Measurements from ENCODE around the gene PSMD6. TPM values are rescaled to one million over a fixed set of nuclear protein-coding genes. Genes with fewer than 3 reads are reported as not detected.

Gene PSMD6
- total and polyA plus RNA-seq, 2 donors (not counting 1 experiment from before 2014, with no cell fraction given), result 79.1 to 89.0 TPM

DNA sequence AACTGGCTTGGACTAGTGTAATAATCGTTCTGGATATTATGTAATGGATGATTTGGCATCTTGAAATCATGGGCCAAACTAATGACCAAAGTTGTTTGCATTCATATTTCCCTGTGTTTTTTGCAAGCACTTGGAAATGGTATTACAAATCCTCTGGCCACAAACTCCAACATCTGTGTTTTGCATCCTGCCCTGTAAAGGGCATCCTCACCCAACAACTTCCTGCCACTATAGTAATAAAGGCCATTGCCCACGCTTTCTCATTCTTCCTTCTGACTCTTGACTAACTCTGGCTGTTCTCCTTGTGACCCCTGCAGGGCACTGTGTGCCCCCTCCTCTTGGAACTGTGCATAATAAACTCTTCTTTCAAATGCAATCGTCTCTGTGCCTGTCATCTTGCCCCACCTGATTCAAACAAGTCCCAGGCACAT, 25.4 kb upstream of the PSMD6 start:
- Histone ChIP-seq H3K4me3 (replicated peaks in 1 of 4; ENCODE audit: control extremely low read depth in 1 of 4, insufficient read depth in 1 of 4, low read depth in 3 of 4, low read length in 4 of 4) (no peak overlapping the region), H4K20me1 (ENCODE audit: control insufficient read depth, extremely low read depth, insufficient read depth, low read length) (no peaks in the 10 kb centered on the region), H3K79me2 (ENCODE audit: control insufficient read depth, insufficient read depth, low read length) (no peaks in the 10 kb centered on the region), H3K27ac (ENCODE audit: insufficient read depth, low read length) (no peak overlapping the region), H3K36me3 (ENCODE audit: control insufficient read depth, insufficient read depth, low read length) (no peaks in the 10 kb centered on the region), H3K9ac (ENCODE audit: insufficient read depth, low read length) (no peak overlapping the region), H3K9me3 (ENCODE audit: control insufficient read depth, insufficient read depth, low read depth, low read length) (no peaks in the 10 kb centered on the region), H2AFZ (ENCODE audit: low read length) (no peak overlapping the region), H3K4me1 (ENCODE audit: control insufficient read depth, extremely low read depth, insufficient read depth, low read length) (no peaks in the 10 kb centered on the region), H3K4me2 (ENCODE audit: extremely low read depth, insufficient read depth, low read length) (no peak overlapping the region), H3K27me3 (ENCODE audit: control insufficient read depth, insufficient read depth, low read length) (no peaks in the 10 kb centered on the region)
- DNase-seq (ENCODE audit: low read depth in 2 of 2), result peak; percentile 53 to 58
- TF ChIP-seq, protein P1, sequence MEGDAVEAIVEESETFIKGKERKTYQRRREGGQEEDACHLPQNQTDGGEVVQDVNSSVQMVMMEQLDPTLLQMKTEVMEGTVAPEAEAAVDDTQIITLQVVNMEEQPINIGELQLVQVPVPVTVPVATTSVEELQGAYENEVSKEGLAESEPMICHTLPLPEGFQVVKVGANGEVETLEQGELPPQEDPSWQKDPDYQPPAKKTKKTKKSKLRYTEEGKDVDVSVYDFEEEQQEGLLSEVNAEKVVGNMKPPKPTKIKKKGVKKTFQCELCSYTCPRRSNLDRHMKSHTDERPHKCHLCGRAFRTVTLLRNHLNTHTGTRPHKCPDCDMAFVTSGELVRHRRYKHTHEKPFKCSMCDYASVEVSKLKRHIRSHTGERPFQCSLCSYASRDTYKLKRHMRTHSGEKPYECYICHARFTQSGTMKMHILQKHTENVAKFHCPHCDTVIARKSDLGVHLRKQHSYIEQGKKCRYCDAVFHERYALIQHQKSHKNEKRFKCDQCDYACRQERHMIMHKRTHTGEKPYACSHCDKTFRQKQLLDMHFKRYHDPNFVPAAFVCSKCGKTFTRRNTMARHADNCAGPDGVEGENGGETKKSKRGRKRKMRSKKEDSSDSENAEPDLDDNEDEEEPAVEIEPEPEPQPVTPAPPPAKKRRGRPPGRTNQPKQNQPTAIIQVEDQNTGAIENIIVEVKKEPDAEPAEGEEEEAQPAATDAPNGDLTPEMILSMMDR (conservative IDR thresholded peaks at IDR 0.05 in 1 of 2, IDR thresholded peaks at IDR 0.05 in 1 of 2; ENCODE audit: low read depth in 1 of 2, low read length in 2 of 2), result no peak
- TF ChIP-seq EZH2 (IDR thresholded peaks at IDR 0.05; ENCODE audit: low read length, missing control alignments), result no peak

DNA sequence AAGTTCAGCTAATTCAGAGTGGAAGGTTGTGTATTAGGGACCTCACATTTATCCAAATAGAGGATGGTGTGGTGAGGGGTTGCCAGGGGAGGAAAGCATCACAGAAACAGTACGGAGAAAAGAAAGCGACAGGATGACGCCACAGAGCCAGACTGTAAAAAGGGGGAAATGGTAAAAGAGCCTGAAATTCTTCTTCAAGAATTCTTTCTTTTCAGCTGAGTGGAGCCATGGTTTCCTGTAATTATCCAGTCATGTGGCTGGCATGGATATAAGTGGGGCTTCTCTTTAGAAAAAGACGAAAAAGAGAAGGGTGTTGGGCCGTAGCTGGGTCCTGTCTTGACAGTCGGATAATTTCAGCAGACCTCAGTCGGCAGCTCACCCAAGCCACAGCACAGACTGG, 24.5 kb upstream of the PSMD6 start:
- Histone ChIP-seq H3K4me1 (ENCODE audit: control insufficient read depth, extremely low read depth, insufficient read depth, low read length) (no peaks in the 10 kb centered on the region), H3K27ac (ENCODE audit: insufficient read depth, low read length) (no peak overlapping the region), H4K20me1 (ENCODE audit: control insufficient read depth, extremely low read depth, insufficient read depth, low read length) (no peaks in the 10 kb centered on the region), H3K4me3 (replicated peaks in 1 of 4; ENCODE audit: control extremely low read depth in 1 of 4, insufficient read depth in 1 of 4, low read depth in 3 of 4, low read length in 4 of 4) (no peak overlapping the region), H3K36me3 (ENCODE audit: control insufficient read depth, insufficient read depth, low read length) (no peaks in the 10 kb centered on the region), H3K9me3 (ENCODE audit: control insufficient read depth, insufficient read depth, low read depth, low read length) (no peaks in the 10 kb centered on the region), H3K27me3 (ENCODE audit: control insufficient read depth, insufficient read depth, low read length) (no peaks in the 10 kb centered on the region), H3K79me2 (ENCODE audit: control insufficient read depth, insufficient read depth, low read length) (no peaks in the 10 kb centered on the region), H3K9ac (ENCODE audit: insufficient read depth, low read length) (no peak overlapping the region), H2AFZ (ENCODE audit: low read length) (no peak overlapping the region), H3K4me2 (ENCODE audit: extremely low read depth, insufficient read depth, low read length) (no peak overlapping the region)
- TF ChIP-seq EZH2 (IDR thresholded peaks at IDR 0.05; ENCODE audit: low read length, missing control alignments), result no peak
- TF ChIP-seq, protein P1 (conservative IDR thresholded peaks at IDR 0.05 in 1 of 2, IDR thresholded peaks at IDR 0.05 in 1 of 2; ENCODE audit: low read depth in 1 of 2, low read length in 2 of 2), result no peak
- DNase-seq (ENCODE audit: low read depth in 2 of 2), result peak in 1 of 2 donors; percentile 46

DNA sequence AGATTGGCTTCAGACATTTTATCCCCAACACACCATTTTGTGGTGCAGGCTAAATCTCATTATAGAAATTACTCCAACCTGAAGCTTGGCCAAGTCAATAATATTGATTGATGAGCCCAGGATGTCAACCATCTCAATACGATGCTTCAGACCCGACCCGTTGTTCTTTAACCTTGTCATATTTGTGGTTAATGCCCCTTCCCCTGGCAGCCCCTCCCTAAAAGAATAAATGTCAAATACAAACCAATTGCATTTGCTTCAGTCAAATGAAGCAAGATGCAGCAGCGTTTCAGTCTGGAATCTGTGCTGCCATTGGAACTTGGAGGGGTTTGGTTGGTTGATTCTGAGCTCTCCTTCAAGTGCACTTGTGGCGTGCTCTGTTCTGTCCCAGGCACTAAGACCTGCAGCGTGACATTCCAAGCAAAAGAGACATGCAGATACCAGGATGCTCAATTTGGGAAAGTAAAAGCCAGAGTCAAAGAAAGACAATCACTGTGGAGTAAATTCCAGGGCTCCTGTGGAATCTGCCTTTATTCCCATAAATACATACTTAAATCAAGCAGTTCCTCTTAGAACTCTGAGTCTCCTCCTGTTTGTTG, 23.8 kb upstream of the PSMD6 start:
- no peaks in the 10 kb centered on the region for H4K20me1 ChIP-seq (ENCODE audit: control insufficient read depth, extremely low read depth, insufficient read depth, low read length)
- no peak overlapping the region for H3K4me3 ChIP-seq (replicated peaks in 1 of 4; ENCODE audit: control extremely low read depth in 1 of 4, insufficient read depth in 1 of 4, low read depth in 3 of 4, low read length in 4 of 4)
- H3K4me1 ChIP-seq (ENCODE audit: control insufficient read depth, extremely low read depth, insufficient read depth, low read length), result no peaks in the 10 kb centered on the region
- no peaks in the 10 kb centered on the region for H3K79me2 ChIP-seq (ENCODE audit: control insufficient read depth, insufficient read depth, low read length)
- H3K9ac ChIP-seq (ENCODE audit: insufficient read depth, low read length), result no peak overlapping the region
- no peaks in the 10 kb centered on the region for H3K27me3 ChIP-seq (ENCODE audit: control insufficient read depth, insufficient read depth, low read length)
- no peak overlapping the region for H3K27ac ChIP-seq (ENCODE audit: insufficient read depth, low read length)
- no peaks in the 10 kb centered on the region for H3K9me3 ChIP-seq (ENCODE audit: control insufficient read depth, insufficient read depth, low read depth, low read length)
- H3K36me3 ChIP-seq (ENCODE audit: control insufficient read depth, insufficient read depth, low read length), result no peaks in the 10 kb centered on the region
- no peak for TF ChIP-seq EZH2 (IDR thresholded peaks at IDR 0.05; ENCODE audit: low read length, missing control alignments)
- TF ChIP-seq, protein P1 (conservative IDR thresholded peaks at IDR 0.05 in 1 of 2, IDR thresholded peaks at IDR 0.05 in 1 of 2; ENCODE audit: low read depth in 1 of 2, low read length in 2 of 2), result no peak
- no peak for DNase-seq (ENCODE audit: low read depth in 2 of 2)
- no peak overlapping the region for H2AFZ ChIP-seq (ENCODE audit: low read length)
- H3K4me2 ChIP-seq (ENCODE audit: extremely low read depth, insufficient read depth, low read length), result no peak overlapping the region
